HCT116 (cell line): ENCODE results near the gene GLO1. TPM values are rescaled to one million over a fixed set of nuclear protein-coding genes. Genes with fewer than 3 reads are reported as not detected.

Experiments used
- ATAC-seq: fragments of 200-7000 bp; cut with Tn5 transposase; 2 replicates; pipeline ENCODE4 v1.9.1; 2020; ENCODE audit warnings: mild to moderate bottlenecking, moderate library complexity
- BruUV-seq: library from RNA; stranded (reverse); fragments of 400-500 nt; replicated peaks from 2 replicates; lab custom pipeline; 2021; lab: Mats Ljungman, UMichigan
- CTCF ChIA-PET: fragments of 300-600 bp; sonication (Branson Sonifier 250); formaldehyde crosslinking; loops from one replicate; lab custom pipeline; 2021; ENCODE audit warnings: antibody characterized with exemption; lab: Charles Lee
- POLR2A ChIA-PET: fragments of 300-600, 350-600 bp; sonication (Branson Sonifier 250); formaldehyde crosslinking; loops from one replicate; lab custom pipeline; 2021; ENCODE audit warnings: antibody characterized with exemption; lab: Charles Lee
- RAD21 ChIA-PET, 2 experiments: fragments of 300-600 bp; sonication (Branson Sonifier 250); formaldehyde crosslinking; loops; one replicate each; lab custom pipeline; 2023; ENCODE audit warnings: low total read pairs in 2 of 2; ENCODE audit not compliant: uncharacterized antibody in 2 of 2, unreplicated experiment in 2 of 2, low non-redundant PET in 1 of 2; lab: Charles Lee
- DNase-seq: peaks from one replicate; pipeline ENCODE4 v3.0.0-alpha.2; 2010; ENCODE audit warnings: low read depth, low spot score
- H2AFZ ChIP-seq: fragments of 200-600 bp; shearing (Covaris generic), sonication (generic); 2 replicates; pipeline ENCODE4 v1.6.1; 2017; ENCODE audit warnings: low read depth, mixed run types, mixed read lengths, antibody characterized with exemption, low read length; ENCODE audit not compliant: poor library complexity, severe bottlenecking
- H3K27ac ChIP-seq: 2 replicates; pipeline ENCODE4 v1.5.1; 2012; ENCODE audit warnings: low read depth, low read length
- H3K27me3 ChIP-seq: fragments of 200-600 bp; sonication (generic); 2 replicates; pipeline ENCODE4 v1.6.1; 2016; ENCODE audit warnings: mixed run types, low read length, mixed read lengths; ENCODE audit not compliant: insufficient read depth
- H3K36me3 ChIP-seq, 2 experiments: fragments of 200-500 bp in 1 of 2; fragments of 200-600 bp in 1 of 2; sonication (Bioruptor generic) in 1 of 2; sonication (generic) in 1 of 2; 2 replicates each; pipeline versions ENCODE4 v1.5.1 to v1.6.1; 2014 to 2016; ENCODE audit warnings: low read length in 2 of 2, inconsistent platforms in 1 of 2, mixed read lengths in 1 of 2, mixed run types in 1 of 2; ENCODE audit not compliant: insufficient read depth in 2 of 2, control insufficient read depth in 1 of 2
- H3K4me1 ChIP-seq, 2 experiments: fragments of 200-600 bp in 1 of 2; sonication (generic) in 1 of 2; 2 replicates each; pipeline versions ENCODE4 v1.5.1 to v1.6.1; 2012 to 2017; ENCODE audit warnings: low read length in 2 of 2, inconsistent platforms in 1 of 2, mild to moderate bottlenecking in 1 of 2, mixed read lengths in 1 of 2, mixed run types in 1 of 2, moderate library complexity in 1 of 2; ENCODE audit not compliant: insufficient read depth in 2 of 2, control insufficient read depth in 1 of 2
- H3K4me2 ChIP-seq: fragments of 200-600 bp; sonication (generic); 2 replicates; pipeline ENCODE4 v1.6.1; 2017; ENCODE audit warnings: mixed run types, low read length, mixed read lengths
- H3K4me3 ChIP-seq, 2 experiments: fragments of 200-600 bp in 1 of 2; sonication (generic) in 1 of 2; replicated peaks in 1 of 2; 2 replicates each; pipeline ENCODE4 v1.5.1; 2011 to 2016; ENCODE audit warnings: low read length in 2 of 2, control low read depth in 1 of 2, low read depth in 1 of 2, mild to moderate bottlenecking in 1 of 2, mixed read lengths in 1 of 2, mixed run types in 1 of 2
- H3K79me2 ChIP-seq: fragments of 200-600 bp; sonication (generic); 2 replicates; pipeline ENCODE4 v1.6.1; 2017; ENCODE audit warnings: mild to moderate bottlenecking, mixed run types, low read length, moderate library complexity, mixed read lengths; ENCODE audit not compliant: insufficient read depth
- H3K9ac ChIP-seq: fragments of 200-600 bp; sonication (generic); 2 replicates; pipeline ENCODE4 v1.6.1; 2016; ENCODE audit warnings: low read length, mixed read lengths
- H3K9me2 ChIP-seq: fragments of 200-600 bp; sonication (generic), shearing (Covaris generic); 2 replicates; pipeline ENCODE4 v1.6.1; 2017; ENCODE audit warnings: mixed run types, mild to moderate bottlenecking, moderate library complexity; ENCODE audit not compliant: insufficient read depth
- H3K9me3 ChIP-seq, 2 experiments: fragments of 200-500 bp in 1 of 2; fragments of 200-600 bp in 1 of 2; sonication (Bioruptor generic) in 1 of 2; sonication (generic) in 1 of 2; 2 replicates each; pipeline ENCODE4 v1.6.1; 2014 to 2017; ENCODE audit warnings: low read length in 2 of 2, mixed read lengths in 2 of 2, inconsistent platforms in 1 of 2, low read depth in 1 of 2, mild to moderate bottlenecking in 1 of 2, mixed run types in 1 of 2, moderate library complexity in 1 of 2; ENCODE audit not compliant: control insufficient read depth in 1 of 2, insufficient read depth in 1 of 2
- H4K20me1 ChIP-seq: fragments of 200-600 bp; sonication (generic), shearing (Covaris generic); 2 replicates; pipeline ENCODE4 v1.6.1; 2017; ENCODE audit warnings: mixed run types, mild to moderate bottlenecking, moderate library complexity; ENCODE audit not compliant: insufficient read depth
- CBX3 ChIP-seq: IDR thresholded peaks from 2 replicates; pipeline ENCODE4 v1.6.1; 2012; ENCODE audit warnings: low read depth
- CEBPB ChIP-seq: IDR thresholded peaks from 2 replicates; pipeline ENCODE4 v1.6.1; 2012; ENCODE audit warnings: low read depth
- ELF1 ChIP-seq: IDR thresholded peaks from 2 replicates; pipeline ENCODE4 v1.6.1; 2012; ENCODE audit warnings: low read depth, borderline replicate concordance
- EZH2 ChIP-seq: fragments of 200-600 bp; sonication (generic); IDR thresholded peaks from 2 replicates; pipeline ENCODE4 v1.6.1; 2017; ENCODE audit warnings: antibody characterized with exemption, mixed run types
- EZH2phosphoT487 ChIP-seq: fragments of 200-600 bp; IDR thresholded peaks from 2 replicates; pipeline ENCODE4 v1.6.1; 2018; ENCODE audit warnings: antibody characterized with exemption, borderline replicate concordance
- FOSL1 ChIP-seq: IDR thresholded peaks from 2 replicates; pipeline ENCODE4 v1.6.1; 2012; ENCODE audit warnings: low read depth
- JUND ChIP-seq: IDR thresholded peaks from 2 replicates; pipeline ENCODE4 v1.6.1; 2012
- POLR2A ChIP-seq: IDR thresholded peaks from 2 replicates; pipeline ENCODE4 v1.7.0; 2011; ENCODE audit warnings: borderline replicate concordance; ENCODE audit not compliant: insufficient read depth, insufficient read length; ENCODE audit errors: extremely low read depth
- POLR2AphosphoS5 ChIP-seq: IDR thresholded peaks from 2 replicates; pipeline ENCODE4 v1.6.1; 2011; ENCODE audit warnings: mild to moderate bottlenecking, low read depth, low read length, moderate library complexity
- SIN3A ChIP-seq: IDR thresholded peaks from 2 replicates; pipeline ENCODE4 v1.6.1; 2012; ENCODE audit warnings: low read depth
- SP1 ChIP-seq: IDR thresholded peaks from 2 replicates; pipeline ENCODE4 v1.6.1; 2012; ENCODE audit warnings: low read depth
- SRF ChIP-seq: IDR thresholded peaks from 2 replicates; pipeline ENCODE4 v1.6.1; 2012; ENCODE audit warnings: low read depth
- TCF7L2 ChIP-seq: IDR thresholded peaks from 2 replicates; pipeline ENCODE4 v1.7.0; 2011; ENCODE audit warnings: borderline replicate concordance, inconsistent platforms; ENCODE audit not compliant: insufficient read depth, insufficient read length; ENCODE audit errors: extremely low read depth
- YY1 ChIP-seq: IDR thresholded peaks from 2 replicates; pipeline ENCODE4 v1.6.1; 2011; ENCODE audit warnings: low read length, low read depth, moderate library complexity, mild to moderate bottlenecking; ENCODE audit not compliant: insufficient replicate concordance; ENCODE audit errors: extremely low read depth
- ZFX ChIP-seq: fragments of 450-650 bp; IDR thresholded peaks from 2 replicates; pipeline ENCODE4 v1.6.1; 2017
- ZNF274 ChIP-seq: fragments of 200-500 bp; sonication (Bioruptor generic); IDR thresholded peaks from 2 replicates; pipeline ENCODE4 v1.6.1; 2014; ENCODE audit warnings: mild to moderate bottlenecking, low read depth, low read length, inconsistent platforms
- intact Hi-C: fragments of 100-400 bp; cut with micrococcal nuclease; formaldehyde crosslinking; loops from 2 replicates; pipeline ENCODE4 v1.10.0; 2022
- total RNA-seq: library from RNA; stranded (reverse); gene quantifications from one replicate; pipeline ENCODE4 v1.2.1, GENCODE V29; 2021; ENCODE audit not compliant: unreplicated experiment
- TF ChIP-seq, protein P1 (sequence below): IDR thresholded peaks from 2 replicates; pipeline ENCODE4 v1.6.1; 2012
- TF ChIP-seq, protein P2 (sequence below): IDR thresholded peaks from 2 replicates; pipeline ENCODE4 v1.6.1; 2012; ENCODE audit warnings: low read depth
- TF ChIP-seq, protein P3 (sequence below), 3 experiments: fragments of 200-600 bp in 1 of 3; sonication (generic) in 1 of 3; IDR thresholded peaks in 2 of 3; conservative IDR thresholded peaks in 1 of 3; 2 replicates each; pipeline ENCODE4 v1.5.1; 2012 to 2017; ENCODE audit warnings: low read depth in 2 of 3, low read length in 2 of 3, antibody characterized with exemption in 1 of 3, borderline replicate concordance in 1 of 3, control low read depth in 1 of 3, mild to moderate bottlenecking in 1 of 3, mixed read lengths in 1 of 3, mixed run types in 1 of 3, moderate library complexity in 1 of 3; ENCODE audit not compliant: insufficient read depth in 1 of 3
- TF ChIP-seq, protein P4 (sequence below): IDR thresholded peaks from 2 replicates; pipeline ENCODE4 v1.6.1; 2011; ENCODE audit warnings: mild to moderate bottlenecking, low read length, moderate library complexity; ENCODE audit not compliant: insufficient replicate concordance; ENCODE audit errors: extremely low read depth

Gene GLO1
- total RNA-seq, 1 experiment from 2014 or later, result 191 TPM

DNA sequence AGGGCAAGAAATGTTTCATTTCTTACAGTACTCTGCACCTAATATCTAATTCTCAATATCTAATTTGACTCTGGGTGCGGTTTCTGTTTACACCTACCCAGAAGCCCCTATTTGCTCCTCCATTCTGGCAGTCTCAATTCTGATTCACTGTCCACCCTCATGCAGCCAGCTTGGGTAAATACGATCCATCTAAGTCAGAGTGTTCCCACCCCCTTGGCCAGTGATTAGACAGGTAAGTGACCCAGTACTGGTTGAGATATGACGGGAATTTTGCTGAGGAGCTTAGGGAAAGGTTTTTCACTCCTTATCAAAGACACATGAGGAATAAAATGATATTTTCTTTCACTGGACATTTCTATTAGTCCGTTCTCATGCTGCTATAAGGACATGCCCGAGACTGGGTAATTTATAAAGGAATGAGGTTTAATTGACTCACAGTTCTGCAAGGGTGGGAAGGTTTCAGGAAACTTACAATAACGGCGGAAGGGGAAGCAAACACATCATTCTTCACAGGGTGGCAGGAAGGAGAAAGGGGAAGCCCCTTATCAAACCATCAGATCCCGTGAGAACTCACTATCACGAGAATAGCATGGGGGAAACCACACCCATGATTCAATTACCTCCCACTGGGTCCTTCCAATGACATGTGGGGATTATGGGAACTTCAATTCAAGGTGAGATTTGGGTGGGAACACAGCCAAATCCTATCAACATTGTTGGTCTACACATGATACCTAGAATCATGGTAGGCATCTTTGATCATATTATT is 29.4 kb downstream of the GLO1 start:
- Histone ChIP-seq H3K4me3 (no peak overlapping the region), H3K36me3 (peaks cover 15 to 17% of the 10 kb centered on the region in 2 experiments), H3K9ac (no peak overlapping the region), H4K20me1 (no peaks in the 10 kb centered on the region), H3K79me2 (no peaks in the 10 kb centered on the region), H3K9me3 (no peaks in the 10 kb centered on the region), H3K27ac (no peak overlapping the region), H3K4me1 (no peaks in the 10 kb centered on the region), H3K27me3 (no peaks in the 10 kb centered on the region), H2AFZ (no peak overlapping the region), H3K4me2 (no peak overlapping the region), H3K9me2 (no peaks in the 10 kb centered on the region)
- ATAC-seq, result no peak
- TF ChIP-seq ZFX (no peak), ELF1 (no peak), SRF (no peak), TCF7L2 (no peak), JUND (no peak), EZH2 (no peak), EZH2phosphoT487 (no peak), POLR2AphosphoS5 (no peak), POLR2A (no peak), ZNF274 (no peak), YY1 (no peak), FOSL1 (no peak), SIN3A (no peak), CEBPB (no peak), SP1 (no peak), CBX3 (no peak)
- TF ChIP-seq, protein P1, sequence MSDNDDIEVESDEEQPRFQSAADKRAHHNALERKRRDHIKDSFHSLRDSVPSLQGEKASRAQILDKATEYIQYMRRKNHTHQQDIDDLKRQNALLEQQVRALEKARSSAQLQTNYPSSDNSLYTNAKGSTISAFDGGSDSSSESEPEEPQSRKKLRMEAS, result no peak
- TF ChIP-seq, protein P2, sequence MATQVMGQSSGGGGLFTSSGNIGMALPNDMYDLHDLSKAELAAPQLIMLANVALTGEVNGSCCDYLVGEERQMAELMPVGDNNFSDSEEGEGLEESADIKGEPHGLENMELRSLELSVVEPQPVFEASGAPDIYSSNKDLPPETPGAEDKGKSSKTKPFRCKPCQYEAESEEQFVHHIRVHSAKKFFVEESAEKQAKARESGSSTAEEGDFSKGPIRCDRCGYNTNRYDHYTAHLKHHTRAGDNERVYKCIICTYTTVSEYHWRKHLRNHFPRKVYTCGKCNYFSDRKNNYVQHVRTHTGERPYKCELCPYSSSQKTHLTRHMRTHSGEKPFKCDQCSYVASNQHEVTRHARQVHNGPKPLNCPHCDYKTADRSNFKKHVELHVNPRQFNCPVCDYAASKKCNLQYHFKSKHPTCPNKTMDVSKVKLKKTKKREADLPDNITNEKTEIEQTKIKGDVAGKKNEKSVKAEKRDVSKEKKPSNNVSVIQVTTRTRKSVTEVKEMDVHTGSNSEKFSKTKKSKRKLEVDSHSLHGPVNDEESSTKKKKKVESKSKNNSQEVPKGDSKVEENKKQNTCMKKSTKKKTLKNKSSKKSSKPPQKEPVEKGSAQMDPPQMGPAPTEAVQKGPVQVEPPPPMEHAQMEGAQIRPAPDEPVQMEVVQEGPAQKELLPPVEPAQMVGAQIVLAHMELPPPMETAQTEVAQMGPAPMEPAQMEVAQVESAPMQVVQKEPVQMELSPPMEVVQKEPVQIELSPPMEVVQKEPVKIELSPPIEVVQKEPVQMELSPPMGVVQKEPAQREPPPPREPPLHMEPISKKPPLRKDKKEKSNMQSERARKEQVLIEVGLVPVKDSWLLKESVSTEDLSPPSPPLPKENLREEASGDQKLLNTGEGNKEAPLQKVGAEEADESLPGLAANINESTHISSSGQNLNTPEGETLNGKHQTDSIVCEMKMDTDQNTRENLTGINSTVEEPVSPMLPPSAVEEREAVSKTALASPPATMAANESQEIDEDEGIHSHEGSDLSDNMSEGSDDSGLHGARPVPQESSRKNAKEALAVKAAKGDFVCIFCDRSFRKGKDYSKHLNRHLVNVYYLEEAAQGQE, result no peak
- TF ChIP-seq, protein P3, sequence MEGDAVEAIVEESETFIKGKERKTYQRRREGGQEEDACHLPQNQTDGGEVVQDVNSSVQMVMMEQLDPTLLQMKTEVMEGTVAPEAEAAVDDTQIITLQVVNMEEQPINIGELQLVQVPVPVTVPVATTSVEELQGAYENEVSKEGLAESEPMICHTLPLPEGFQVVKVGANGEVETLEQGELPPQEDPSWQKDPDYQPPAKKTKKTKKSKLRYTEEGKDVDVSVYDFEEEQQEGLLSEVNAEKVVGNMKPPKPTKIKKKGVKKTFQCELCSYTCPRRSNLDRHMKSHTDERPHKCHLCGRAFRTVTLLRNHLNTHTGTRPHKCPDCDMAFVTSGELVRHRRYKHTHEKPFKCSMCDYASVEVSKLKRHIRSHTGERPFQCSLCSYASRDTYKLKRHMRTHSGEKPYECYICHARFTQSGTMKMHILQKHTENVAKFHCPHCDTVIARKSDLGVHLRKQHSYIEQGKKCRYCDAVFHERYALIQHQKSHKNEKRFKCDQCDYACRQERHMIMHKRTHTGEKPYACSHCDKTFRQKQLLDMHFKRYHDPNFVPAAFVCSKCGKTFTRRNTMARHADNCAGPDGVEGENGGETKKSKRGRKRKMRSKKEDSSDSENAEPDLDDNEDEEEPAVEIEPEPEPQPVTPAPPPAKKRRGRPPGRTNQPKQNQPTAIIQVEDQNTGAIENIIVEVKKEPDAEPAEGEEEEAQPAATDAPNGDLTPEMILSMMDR (IDR thresholded peaks at IDR 0.05 in 2 of 3, conservative IDR thresholded peaks at IDR 0.05 in 1 of 3; ENCODE audit: borderline replicate concordance in 1 of 3, insufficient read depth in 1 of 3, low read depth in 2 of 3, low read length in 2 of 3), result no peak
- TF ChIP-seq, protein P4, sequence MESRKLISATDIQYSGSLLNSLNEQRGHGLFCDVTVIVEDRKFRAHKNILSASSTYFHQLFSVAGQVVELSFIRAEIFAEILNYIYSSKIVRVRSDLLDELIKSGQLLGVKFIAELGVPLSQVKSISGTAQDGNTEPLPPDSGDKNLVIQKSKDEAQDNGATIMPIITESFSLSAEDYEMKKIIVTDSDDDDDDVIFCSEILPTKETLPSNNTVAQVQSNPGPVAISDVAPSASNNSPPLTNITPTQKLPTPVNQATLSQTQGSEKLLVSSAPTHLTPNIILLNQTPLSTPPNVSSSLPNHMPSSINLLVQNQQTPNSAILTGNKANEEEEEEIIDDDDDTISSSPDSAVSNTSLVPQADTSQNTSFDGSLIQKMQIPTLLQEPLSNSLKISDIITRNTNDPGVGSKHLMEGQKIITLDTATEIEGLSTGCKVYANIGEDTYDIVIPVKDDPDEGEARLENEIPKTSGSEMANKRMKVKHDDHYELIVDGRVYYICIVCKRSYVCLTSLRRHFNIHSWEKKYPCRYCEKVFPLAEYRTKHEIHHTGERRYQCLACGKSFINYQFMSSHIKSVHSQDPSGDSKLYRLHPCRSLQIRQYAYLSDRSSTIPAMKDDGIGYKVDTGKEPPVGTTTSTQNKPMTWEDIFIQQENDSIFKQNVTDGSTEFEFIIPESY, result no peak
- ChIA-PET RAD21 (no interaction called here), CTCF (interaction anchor here (1.1 kb wide), 2 partner anchors 14 to 100 kb away, joined by 3 read pairs; no protein-coding TSS in a partner anchor), POLR2A (no interaction called here)
- BruUV-seq, result no TSS peak
- intact Hi-C loops, result loop anchor here (10.0 kb wide), 2 partner anchors 179 to 649 kb away; no protein-coding TSS in a partner anchor
- DNase-seq, result no peak
